NOMO-1 (cell line): ENCODE data around the gene TEAD1.

Experiments used
- DNase-seq, 2 experiments: peaks; one replicate each; lab custom pipeline; 2025; ENCODE audit not compliant: unreplicated experiment in 2 of 2; lab: John Stamatoyannopoulos, UW

The TEAD1 gene

GRCh38 chr11:12885717-12886239 lies 211.6 kb downstream of the TEAD1 start:
- no peak for DNase-seq

- DNase-seq = no peak
These were observed 212.3 kb downstream of the TEAD1 start for GRCh38 chr11:12886508-12886907.

GRCh38 chr11:12888525-12889158 lies 214.4 kb downstream of the TEAD1 start:
- peak; percentile 36 to 81 for DNase-seq

GRCh38 chr11:12889243-12889642 lies 215.0 kb downstream of the TEAD1 start:
- peak; percentile 65 to 88 for DNase-seq

- no peak for DNase-seq
These were observed 216.3 kb downstream of the TEAD1 start for GRCh38 chr11:12890476-12890875.

GRCh38 chr11:12893787-12894672 lies 219.8 kb downstream of the TEAD1 start:
- DNase-seq = peak; percentile 35 to 37

GRCh38 chr11:12897390-12897789 lies 223.2 kb downstream of the TEAD1 start:
- DNase-seq = no peak

GRCh38 chr11:12897867-12898266 lies 223.6 kb downstream of the TEAD1 start:
- DNase-seq = no peak

- DNase-seq = no peak
These were observed 226.3 kb downstream of the TEAD1 start for GRCh38 chr11:12900496-12900895.

GRCh38 chr11:12901272-12901671 lies 227.1 kb downstream of the TEAD1 start:
- DNase-seq = no peak

- DNase-seq = no peak
These were observed 227.8 kb downstream of the TEAD1 start for GRCh38 chr11:12901874-12902481.

- no peak for DNase-seq
These were observed 228.7 kb downstream of the TEAD1 start for GRCh38 chr11:12902791-12903486.

- DNase-seq = no peak
These were observed 231.2 kb downstream of the TEAD1 start for GRCh38 chr11:12905435-12905834.

GRCh38 chr11:12906501-12906900 lies 232.3 kb downstream of the TEAD1 start:
- no peak for DNase-seq

GRCh38 chr11:12909879-12910278 lies 235.7 kb downstream of the TEAD1 start:
- no peak for DNase-seq

- DNase-seq = no peak
These were observed 240.2 kb downstream of the TEAD1 start for GRCh38 chr11:12914400-12914912.

GRCh38 chr11:12915093-12915492 lies 240.9 kb downstream of the TEAD1 start:
- no peak for DNase-seq

- DNase-seq = no peak
These were observed 243.6 kb downstream of the TEAD1 start for GRCh38 chr11:12917822-12918221.

- no peak for DNase-seq
These were observed 244.4 kb downstream of the TEAD1 start for GRCh38 chr11:12918667-12919066.

- DNase-seq = no peak
These were observed 248.2 kb downstream of the TEAD1 start for GRCh38 chr11:12922418-12922817.
